HepG2 (cell line): ENCODE results near the gene ANKRD17. TPM values are rescaled to one million over a fixed set of nuclear protein-coding genes. Genes with fewer than 3 reads are reported as not detected.

Experiments
- KAT8 ChIP-seq: IDR thresholded peaks from 2 replicates; pipeline ENCODE4 v1.6.1; 2016; ENCODE audit warnings: missing genetic modification reagents, missing compliant biosample characterization
- KDM5A ChIP-seq: fragments of 200-600 bp; sonication (generic); IDR thresholded peaks from 2 replicates; pipeline ENCODE4 v1.7.0; 2018; ENCODE audit warnings: antibody characterized with exemption, mild to moderate bottlenecking, low read length, borderline replicate concordance
- KDM5B ChIP-seq: sonication (generic); formaldehyde crosslinking; IDR thresholded peaks from 2 replicates; pipeline ENCODE4 v1.4.0; 2020; ENCODE audit warnings: missing genetic modification reagents, mild to moderate bottlenecking, borderline replicate concordance
- MAX ChIP-seq: IDR thresholded peaks from 2 replicates; pipeline ENCODE4 v1.6.1; 2012; ENCODE audit warnings: inconsistent platforms
- MNT ChIP-seq: fragments of 450-650 bp; IDR thresholded peaks from 2 replicates; pipeline ENCODE4 v1.6.1; 2016
- NONO ChIP-seq, 2 experiments: fragments of 450-650 bp in 1 of 2; sonication (generic) in 1 of 2; formaldehyde crosslinking in 1 of 2; IDR thresholded peaks in 1 of 2; conservative IDR thresholded peaks in 1 of 2; 2 replicates each; pipeline versions ENCODE4 v1.6.1 to v1.8.0; 2017 to 2022; ENCODE audit warnings: mild to moderate bottlenecking in 1 of 2, missing genetic modification reagents in 1 of 2, moderate library complexity in 1 of 2
- U2AF2 ChIP-seq: fragments of 200-400 bp; formaldehyde crosslinking; IDR thresholded peaks from 2 replicates; pipeline ENCODE4 v1.6.1; 2017; ENCODE audit warnings: low read depth, mild to moderate bottlenecking, low read length
- ZNF234 ChIP-seq: sonication (generic); formaldehyde crosslinking; conservative IDR thresholded peaks from 2 replicates; pipeline ENCODE4 v1.5.1; 2020; ENCODE audit warnings: mild to moderate bottlenecking, missing genetic modification reagents
- ZNF281 ChIP-seq: sonication (generic); formaldehyde crosslinking; IDR thresholded peaks from 2 replicates; pipeline ENCODE4 v1.4.0; 2020; ENCODE audit warnings: missing genetic modification reagents, borderline replicate concordance
- ZNF430 ChIP-seq: sonication (generic); formaldehyde crosslinking; IDR thresholded peaks from 2 replicates; pipeline ENCODE4 v1.9.0; 2021; ENCODE audit warnings: mild to moderate bottlenecking, missing genetic modification reagents
- ZNF569 ChIP-seq: sonication (generic); formaldehyde crosslinking; IDR thresholded peaks from 2 replicates; pipeline ENCODE4 v1.5.0; 2020; ENCODE audit warnings: mild to moderate bottlenecking, missing genetic modification reagents, moderate library complexity, borderline replicate concordance
- ZNF574 ChIP-seq: sonication (generic); formaldehyde crosslinking; IDR thresholded peaks from 2 replicates; pipeline ENCODE4 v1.4.0; 2020; ENCODE audit warnings: missing genetic modification reagents
- ZNF709 ChIP-seq: sonication (generic); formaldehyde crosslinking; IDR thresholded peaks from 2 replicates; pipeline ENCODE4 v1.5.0; 2020; ENCODE audit warnings: mild to moderate bottlenecking, missing genetic modification reagents
- ZNF776 ChIP-seq: sonication (generic); formaldehyde crosslinking; IDR thresholded peaks from 2 replicates; pipeline ENCODE4 v1.4.0; 2020; ENCODE audit warnings: mild to moderate bottlenecking, missing genetic modification reagents
- polyA plus RNA-seq, 8 experiments: library from polyadenylated mRNA; depleted of rRNA in 3 of 8; stranded (reverse) in 7 of 8; unstranded in 1 of 8; fragments of >200 nt; fragmentation: Illumina TruSeq in 4 of 8; extraction: Trizol in 4 of 8; gene quantifications; 2 replicates each; pipeline versions ENCODE4 v1.2.1 to v1.2.3, GENCODE V29; 2011 to 2016; ENCODE audit warnings: low read depth in 4 of 8, missing spikeins in 1 of 8, mixed read lengths in 1 of 8; ENCODE audit not compliant: insufficient read depth in 1 of 8
- total RNA-seq, 5 experiments: library from RNA; depleted of rRNA; stranded (reverse); fragments of >200 nt; fragmentation: Illumina TruSeq; extraction: Trizol; gene quantifications; 2 replicates each; pipeline ENCODE4 v1.2.3, GENCODE V29; 2016; ENCODE audit warnings: low read depth in 1 of 5
- TF ChIP-seq, protein P1 (sequence below): sonication (generic); formaldehyde crosslinking; IDR thresholded peaks from 2 replicates; pipeline ENCODE4 v1.4.0; 2020; ENCODE audit warnings: missing genetic modification reagents
- TF ChIP-seq, protein P2 (sequence below), 2 experiments: sonication (generic) in 1 of 2; formaldehyde crosslinking in 1 of 2; IDR thresholded peaks; 2 replicates each; pipeline versions ENCODE4 v1.4.0 to v1.6.1; 2018 to 2020; ENCODE audit warnings: missing genetic modification reagents in 2 of 2, borderline replicate concordance in 1 of 2, low read depth in 1 of 2, mild to moderate bottlenecking in 1 of 2, missing biosample characterization in 1 of 2
- TF ChIP-seq, protein P3 (sequence below): sonication (generic); formaldehyde crosslinking; IDR thresholded peaks from 2 replicates; pipeline ENCODE4 v1.4.0; 2020; ENCODE audit warnings: mild to moderate bottlenecking, missing genetic modification reagents

ANKRD17 gene
- total and polyA plus RNA-seq, 2 of the 13 experiments (the other 11 are each of a cell fraction or from before 2014, with no cell fraction given) = 55.7 to 61.1 TPM

DNA sequence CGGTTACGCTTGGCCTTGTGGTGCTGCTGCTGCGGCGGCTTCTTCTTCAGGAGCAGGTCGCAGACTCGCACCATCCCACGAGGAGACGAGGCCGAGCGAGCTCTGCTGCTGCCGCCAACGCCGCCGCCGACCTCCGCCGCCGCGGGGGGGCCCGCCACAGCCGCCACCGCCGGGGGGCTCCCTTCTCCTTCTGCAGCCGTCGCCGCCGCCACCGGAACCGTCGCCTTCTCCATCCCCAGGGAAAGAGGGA, 237 bp downstream of the ANKRD17 start (continued):
- TF ChIP-seq, protein P1, sequence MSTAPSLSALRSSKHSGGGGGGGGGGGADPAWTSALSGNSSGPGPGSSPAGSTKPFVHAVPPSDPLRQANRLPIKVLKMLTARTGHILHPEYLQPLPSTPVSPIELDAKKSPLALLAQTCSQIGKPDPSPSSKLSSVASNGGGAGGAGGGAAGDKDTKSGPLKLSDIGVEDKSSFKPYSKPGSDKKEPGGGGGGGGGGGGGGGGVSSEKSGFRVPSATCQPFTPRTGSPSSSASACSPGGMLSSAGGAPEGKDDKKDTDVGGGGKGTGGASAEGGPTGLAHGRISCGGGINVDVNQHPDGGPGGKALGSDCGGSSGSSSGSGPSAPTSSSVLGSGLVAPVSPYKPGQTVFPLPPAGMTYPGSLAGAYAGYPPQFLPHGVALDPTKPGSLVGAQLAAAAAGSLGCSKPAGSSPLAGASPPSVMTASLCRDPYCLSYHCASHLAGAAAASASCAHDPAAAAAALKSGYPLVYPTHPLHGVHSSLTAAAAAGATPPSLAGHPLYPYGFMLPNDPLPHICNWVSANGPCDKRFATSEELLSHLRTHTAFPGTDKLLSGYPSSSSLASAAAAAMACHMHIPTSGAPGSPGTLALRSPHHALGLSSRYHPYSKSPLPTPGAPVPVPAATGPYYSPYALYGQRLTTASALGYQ (CRISPR knock-in tag) = no peak
- peak; percentile 62; the same call in 1 of the 2 replicates for TF ChIP-seq KDM5A
- TF ChIP-seq KAT8 = no peak
- TF ChIP-seq MNT = no peak
- TF ChIP-seq NONO (IDR thresholded peaks at IDR 0.05) = no peak
- 0 out of 2 replicates have a peak, but pooled peaks have one; percentile 2 for TF ChIP-seq NONO (CRISPR knock-in tag; conservative IDR thresholded peaks at IDR 0.05)
- peak; percentile 18; the same call in 1 of the 2 replicates for TF ChIP-seq ZNF709 (CRISPR knock-in tag)
- TF ChIP-seq, protein P2, sequence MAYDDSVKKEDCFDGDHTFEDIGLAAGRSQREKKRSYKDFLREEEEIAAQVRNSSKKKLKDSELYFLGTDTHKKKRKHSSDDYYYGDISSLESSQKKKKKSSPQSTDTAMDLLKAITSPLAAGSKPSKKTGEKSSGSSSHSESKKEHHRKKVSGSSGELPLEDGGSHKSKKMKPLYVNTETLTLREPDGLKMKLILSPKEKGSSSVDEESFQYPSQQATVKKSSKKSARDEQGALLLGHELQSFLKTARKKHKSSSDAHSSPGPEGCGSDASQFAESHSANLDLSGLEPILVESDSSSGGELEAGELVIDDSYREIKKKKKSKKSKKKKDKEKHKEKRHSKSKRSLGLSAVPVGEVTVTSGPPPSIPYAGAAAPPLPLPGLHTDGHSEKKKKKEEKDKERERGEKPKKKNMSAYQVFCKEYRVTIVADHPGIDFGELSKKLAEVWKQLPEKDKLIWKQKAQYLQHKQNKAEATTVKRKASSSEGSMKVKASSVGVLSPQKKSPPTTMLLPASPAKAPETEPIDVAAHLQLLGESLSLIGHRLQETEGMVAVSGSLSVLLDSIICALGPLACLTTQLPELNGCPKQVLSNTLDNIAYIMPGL (CRISPR knock-in tag; IDR thresholded peaks at IDR 0.05; ENCODE audit: borderline replicate concordance in 1 of 2, low read depth in 1 of 2) = peak in 1 of 2 experiments; percentile 40; a peak in 2 of 4 replicates
- no peak for TF ChIP-seq ZNF569
- peak; percentile 56; the same call in 1 of the 2 replicates for TF ChIP-seq ZNF776 (CRISPR knock-in tag)
- TF ChIP-seq U2AF2 = no peak
- TF ChIP-seq, protein P3, sequence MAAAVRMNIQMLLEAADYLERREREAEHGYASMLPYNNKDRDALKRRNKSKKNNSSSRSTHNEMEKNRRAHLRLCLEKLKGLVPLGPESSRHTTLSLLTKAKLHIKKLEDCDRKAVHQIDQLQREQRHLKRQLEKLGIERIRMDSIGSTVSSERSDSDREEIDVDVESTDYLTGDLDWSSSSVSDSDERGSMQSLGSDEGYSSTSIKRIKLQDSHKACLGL (CRISPR knock-in tag) = 0 out of 2 replicates have a peak, but pooled peaks have one; percentile 42
- no peak for TF ChIP-seq ZNF574 (CRISPR knock-in tag)
- no peak; the same call in 1 of the 2 replicates for TF ChIP-seq ZNF281
- no peak; the same call in 1 of the 2 replicates for TF ChIP-seq ZNF234 (CRISPR knock-in tag)
- TF ChIP-seq MAX = peak; percentile 44; the same call in 1 of the 2 replicates
- TF ChIP-seq KDM5B = peak; percentile 17; the same call in 1 of the 2 replicates
- TF ChIP-seq ZNF430 (CRISPR knock-in tag) = no peak
